BLaER1 (cell line): ENCODE results near the gene B4GAT1.

ENCODE experiments used
- H3K27ac ChIP-seq: shearing (Covaris generic); formaldehyde crosslinking; 2 replicates; pipeline ENCODE4 v1.8.1; 2022
- H3K27me3 ChIP-seq: shearing (Covaris generic); formaldehyde crosslinking; 2 replicates; pipeline ENCODE4 v1.8.1; 2022
- H3K36me3 ChIP-seq: shearing (Covaris generic); formaldehyde crosslinking; 2 replicates; pipeline ENCODE4 v1.8.1; 2022
- H3K4me1 ChIP-seq: shearing (Covaris generic); formaldehyde crosslinking; 2 replicates; pipeline ENCODE4 v1.8.1; 2022
- H3K4me2 ChIP-seq: shearing (Covaris generic); formaldehyde crosslinking; 2 replicates; pipeline ENCODE4 v1.8.1; 2022
- H3K4me3 ChIP-seq: shearing (Covaris generic); formaldehyde crosslinking; 2 replicates; pipeline ENCODE4 v1.8.1; 2022
- H3K9ac ChIP-seq: shearing (Covaris generic); formaldehyde crosslinking; 2 replicates; pipeline ENCODE4 v1.8.1; 2022
- H3K9me3 ChIP-seq: shearing (Covaris generic); formaldehyde crosslinking; 2 replicates; pipeline ENCODE4 v1.8.1; 2022
- H4K20me1 ChIP-seq: shearing (Covaris generic); formaldehyde crosslinking; 2 replicates; pipeline ENCODE4 v1.8.1; 2022
- Cebpa-rat ChIP-seq: shearing (Covaris generic); IDR thresholded peaks from 2 replicates; pipeline ENCODE4 v1.8.1; 2022

B4GAT1 gene

GRCh38 chr11:66316849-66317251, 30.6 kb downstream of the B4GAT1 start, which contains the start of gene CD248:
CD248 (minus strand) TSS chr11:66317044; CDS start chr11:66317027, 17 bp downstream.
- H3K9ac ChIP-seq, result peak within 1 kb of the TSS; percentile 84
- peak within 1 kb of the TSS; percentile 98 for H3K4me2 ChIP-seq
- H4K20me1 ChIP-seq, result peaks cover 24% of the 10 kb centered on the region

GRCh38 chr11:66315921-66316811, 31.3 kb downstream of the B4GAT1 start:
- no peak for TF ChIP-seq Cebpa-rat
- Histone ChIP-seq H3K36me3 (no peaks in the 10 kb centered on the region), H3K4me2 (peak overlapping the region; percentile 98), H3K9me3 (peaks cover 11% of the 10 kb centered on the region; the same call in 1 of the 2 replicates), H3K4me1 (peaks cover 56% of the 10 kb centered on the region), H3K4me3 (peak overlapping the region; percentile 73), H4K20me1 (peaks cover 24% of the 10 kb centered on the region), H3K27ac (peak overlapping the region; percentile 91), H3K9ac (peak overlapping the region; percentile 84), H3K27me3 (no peaks in the 10 kb centered on the region)

More at GRCh38 chr11:66316849-66317251, 30.6 kb downstream of the B4GAT1 start, which contains the start of gene CD248:
- Histone ChIP-seq H3K9me3 (peaks cover 11% of the 10 kb centered on the region; the same call in 1 of the 2 replicates), H3K4me1 (peaks cover 56% of the 10 kb centered on the region), H3K4me3 (peak within 1 kb of the TSS; percentile 73), H3K27me3 (no peaks in the 10 kb centered on the region), H3K27ac (peak within 1 kb of the TSS; percentile 91), H3K36me3 (no peaks in the 10 kb centered on the region)
- no peak for TF ChIP-seq Cebpa-rat

GRCh38 chr11:66315498-66315885, 31.9 kb downstream of the B4GAT1 start:
- Histone ChIP-seq H3K9me3 (peaks cover 11% of the 10 kb centered on the region; the same call in 1 of the 2 replicates), H3K4me2 (peak overlapping the region; percentile 98), H3K27me3 (no peaks in the 10 kb centered on the region), H3K4me3 (peak overlapping the region; percentile 73), H3K9ac (peak overlapping the region; percentile 84), H4K20me1 (peaks cover 24% of the 10 kb centered on the region), H3K27ac (peak overlapping the region; percentile 91), H3K36me3 (no peaks in the 10 kb centered on the region), H3K4me1 (peaks cover 63% of the 10 kb centered on the region)
- no peak for TF ChIP-seq Cebpa-rat

GRCh38 chr11:66314561-66315497, 32.6 kb downstream of the B4GAT1 start:
- TF ChIP-seq Cebpa-rat, result no peak
- H4K20me1 ChIP-seq, result peaks cover 24% of the 10 kb centered on the region
- H3K27me3 ChIP-seq, result no peaks in the 10 kb centered on the region
- peak overlapping the region; percentile 91 for H3K27ac ChIP-seq
- H3K9ac ChIP-seq, result peak overlapping the region; percentile 84
- H3K9me3 ChIP-seq, result peaks cover 4% of the 10 kb centered on the region; the same call in 1 of the 2 replicates
- no peaks in the 10 kb centered on the region for H3K36me3 ChIP-seq
- peak overlapping the region; percentile 73 for H3K4me3 ChIP-seq
- H3K4me2 ChIP-seq, result peak overlapping the region; percentile 98
- peaks cover 67% of the 10 kb centered on the region for H3K4me1 ChIP-seq

GRCh38 chr11:66314186-66314501, 33.3 kb downstream of the B4GAT1 start:
- peaks cover 24% of the 10 kb centered on the region for H4K20me1 ChIP-seq
- H3K4me1 ChIP-seq, result peaks cover 68% of the 10 kb centered on the region
- peak overlapping the region; percentile 91 for H3K27ac ChIP-seq
- H3K36me3 ChIP-seq, result no peaks in the 10 kb centered on the region
- H3K27me3 ChIP-seq, result no peaks in the 10 kb centered on the region
- peak overlapping the region; percentile 84 for H3K9ac ChIP-seq
- H3K9me3 ChIP-seq, result no peaks in the 10 kb centered on the region
- H3K4me3 ChIP-seq, result peak overlapping the region; percentile 73
- no peak for TF ChIP-seq Cebpa-rat
- peak overlapping the region; percentile 98 for H3K4me2 ChIP-seq

GRCh38 chr11:66313321-66314185, 33.9 kb downstream of the B4GAT1 start:
- H3K9me3 ChIP-seq, result no peaks in the 10 kb centered on the region
- peak overlapping the region; percentile 91 for H3K27ac ChIP-seq
- H4K20me1 ChIP-seq, result peaks cover 24% of the 10 kb centered on the region
- no peaks in the 10 kb centered on the region for H3K36me3 ChIP-seq
- peak overlapping the region; percentile 73 for H3K4me3 ChIP-seq
- peaks cover 62% of the 10 kb centered on the region for H3K4me1 ChIP-seq
- peak overlapping the region; percentile 98 for H3K4me2 ChIP-seq
- H3K9ac ChIP-seq, result peak overlapping the region; percentile 84
- TF ChIP-seq Cebpa-rat, result no peak
- no peaks in the 10 kb centered on the region for H3K27me3 ChIP-seq

GRCh38 chr11:66312549-66313320, 34.7 kb downstream of the B4GAT1 start:
- TF ChIP-seq Cebpa-rat, result no peak
- no peaks in the 10 kb centered on the region for H3K27me3 ChIP-seq
- H3K4me1 ChIP-seq, result peaks cover 55% of the 10 kb centered on the region
- peaks cover 24% of the 10 kb centered on the region for H4K20me1 ChIP-seq
- H3K36me3 ChIP-seq, result no peaks in the 10 kb centered on the region
- peak overlapping the region; percentile 98 for H3K4me2 ChIP-seq
- peak overlapping the region; percentile 73 for H3K4me3 ChIP-seq
- H3K9ac ChIP-seq, result peak overlapping the region; percentile 84
- no peaks in the 10 kb centered on the region for H3K9me3 ChIP-seq
- peak overlapping the region; percentile 91 for H3K27ac ChIP-seq

GRCh38 chr11:66311965-66312548, 35.4 kb downstream of the B4GAT1 start:
- Histone ChIP-seq H4K20me1 (peaks cover 24% of the 10 kb centered on the region), H3K9me3 (no peaks in the 10 kb centered on the region), H3K27me3 (no peaks in the 10 kb centered on the region), H3K4me3 (peak overlapping the region; percentile 68), H3K36me3 (no peaks in the 10 kb centered on the region), H3K27ac (peak overlapping the region; percentile 59), H3K4me2 (peak overlapping the region; percentile 62), H3K9ac (peak overlapping the region; percentile 58), H3K4me1 (peaks cover 55% of the 10 kb centered on the region)
- no peak for TF ChIP-seq Cebpa-rat
